Activated T-cell treated with anti-CD3 and anti-CD28 coated beads for 48 hours (primary cell): Measurements from ENCODE around the gene LBX2.
"Not testable (repeated sequence)": the region's sequence is repeated elsewhere in the genome, so short reads cannot be mapped to it uniquely, and the experiment has no call there.

ENCODE experiments used
- DNase-seq: peaks from one replicate; pipeline ENCODE4 v3.0.0-alpha.2; 2020; ENCODE audit warnings: low read depth

Gene LBX2

DNA sequence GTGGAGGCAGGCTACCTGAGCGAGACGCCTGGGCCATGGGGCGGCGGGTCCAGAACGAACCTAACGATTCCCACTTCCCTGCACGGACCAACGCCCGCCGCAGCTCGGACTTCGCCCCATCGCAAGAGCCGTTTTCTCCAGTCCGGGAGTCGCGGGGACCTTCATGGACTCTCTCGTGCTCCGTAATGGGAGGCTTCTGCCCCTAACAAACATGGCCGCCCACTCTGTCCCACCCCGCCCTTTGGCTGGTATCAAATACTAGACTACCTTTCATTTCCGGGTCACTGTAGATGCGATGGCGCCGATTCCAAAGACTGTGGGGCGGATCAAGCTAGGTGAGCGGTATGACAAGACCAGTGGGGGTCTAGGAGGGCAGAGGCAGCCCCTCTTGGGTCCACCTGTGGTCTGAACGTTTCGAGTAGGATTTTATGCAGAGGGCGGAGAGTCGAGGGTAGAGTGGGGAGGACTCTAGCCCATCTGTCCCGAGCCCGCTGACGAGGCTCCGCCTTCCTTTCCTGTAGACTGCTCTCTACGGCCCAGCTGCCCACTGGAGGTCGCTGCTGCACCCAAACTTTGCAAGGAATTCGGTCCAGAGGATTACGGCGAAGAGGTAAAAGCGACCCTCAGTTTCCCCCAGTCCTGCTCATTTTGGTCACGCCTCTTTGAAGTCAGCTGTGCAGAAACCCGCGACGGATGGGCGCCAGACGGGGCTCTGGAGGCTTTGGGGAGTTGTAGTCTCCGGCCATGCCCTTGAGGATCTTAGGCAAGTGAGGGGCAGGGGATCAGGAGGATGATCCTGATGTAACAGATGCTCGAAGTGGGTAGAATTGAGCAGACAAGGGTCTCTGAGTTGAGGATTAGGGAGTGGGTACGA is 16.4 kb downstream of the LBX2 start, which contains the start of the genes CCDC142 and TTC31:
TSS of gene CCDC142 (minus strand) at position 198 of the 874 bp plus-strand sequence. CDS start at position 37, 161 bp downstream.
TSS of gene TTC31 (plus strand) at position 281 of the 874 bp plus-strand sequence. CDS start at position 296, 15 bp downstream.
- peak; percentile 87 for DNase-seq

DNA sequence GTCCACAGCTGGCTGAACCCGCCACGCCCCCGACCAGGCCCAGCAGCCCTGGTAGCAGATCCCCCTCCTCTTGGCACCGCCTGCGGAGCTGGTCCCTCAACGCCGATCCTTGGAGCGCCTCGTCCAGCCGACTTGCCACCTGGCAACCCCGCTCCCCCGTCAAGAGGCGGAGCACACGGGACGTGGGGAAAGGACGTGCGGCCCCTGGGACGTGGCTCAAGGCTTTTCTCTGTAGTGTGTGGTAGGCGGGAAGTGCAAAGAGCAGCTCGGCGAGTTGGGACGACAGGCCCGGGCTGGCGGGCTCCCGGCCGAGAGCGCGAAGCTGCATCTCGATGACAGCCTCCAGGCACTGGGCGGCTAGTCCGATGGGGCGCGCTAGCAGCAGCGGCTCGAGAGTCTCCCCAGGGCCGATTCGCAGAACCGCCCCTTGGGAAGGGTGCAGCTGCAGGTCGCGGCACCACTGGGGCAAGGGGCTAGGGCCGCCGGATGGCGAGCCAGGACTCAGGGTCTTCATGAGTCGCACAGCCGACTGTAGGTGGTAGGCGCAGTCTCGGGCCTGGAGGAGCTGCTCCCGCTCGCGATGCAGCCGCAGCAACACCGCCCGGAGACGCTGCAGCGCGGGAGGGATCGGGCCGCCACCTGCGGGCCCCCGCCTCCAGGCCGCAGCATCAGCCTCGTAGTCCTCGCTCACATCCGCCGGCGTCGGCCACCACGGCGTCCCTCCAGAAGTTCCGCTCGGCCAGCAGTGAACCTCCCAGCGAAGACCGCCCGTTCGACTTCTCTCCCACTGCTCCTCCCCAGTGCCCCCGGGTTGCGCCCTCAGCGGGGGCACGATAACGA is 17.2 kb downstream of the LBX2 start:
- peak; percentile 55 for DNase-seq

DNA sequence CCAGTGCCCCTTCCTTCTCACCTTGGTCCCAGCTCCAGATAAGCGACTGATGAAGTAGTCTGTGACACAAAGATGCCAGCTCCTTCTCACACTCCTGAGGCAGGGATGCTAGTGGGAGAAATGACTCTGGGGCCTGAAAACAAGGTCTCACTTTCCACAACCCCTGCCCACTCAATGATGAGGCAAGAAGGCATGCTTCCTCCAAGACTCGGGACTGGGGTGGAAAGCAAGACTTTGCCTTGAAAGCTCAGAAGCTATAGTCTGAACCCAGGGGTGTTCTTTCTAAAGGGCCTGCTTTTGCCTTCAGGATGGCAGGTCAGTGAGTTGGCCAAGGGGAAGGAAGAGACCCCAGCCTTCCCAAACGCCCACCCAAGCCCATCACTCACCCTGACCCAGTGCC is 18.0 kb downstream of the LBX2 start:
- no peak for DNase-seq

DNA sequence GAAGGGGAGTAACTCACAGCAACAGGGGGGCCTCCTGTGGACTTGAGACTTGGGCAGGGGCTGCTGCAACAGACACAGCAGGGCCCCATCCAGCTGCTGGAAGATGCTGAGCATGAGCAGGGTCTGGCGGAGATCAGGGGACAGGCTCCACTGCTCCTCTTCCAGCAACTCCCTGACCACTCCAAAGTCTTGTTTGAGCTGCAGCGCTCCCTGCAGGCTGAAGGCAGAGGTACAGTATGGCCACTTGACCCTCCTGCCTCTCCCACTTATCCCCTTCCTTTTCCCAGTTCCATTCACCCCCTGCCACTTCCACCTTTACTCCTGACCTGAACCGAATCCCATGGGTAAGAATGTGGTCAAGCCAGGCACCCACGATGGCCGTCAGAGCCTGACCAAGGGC is 24.5 kb downstream of the LBX2 start:
- DNase-seq = no peak

DNA sequence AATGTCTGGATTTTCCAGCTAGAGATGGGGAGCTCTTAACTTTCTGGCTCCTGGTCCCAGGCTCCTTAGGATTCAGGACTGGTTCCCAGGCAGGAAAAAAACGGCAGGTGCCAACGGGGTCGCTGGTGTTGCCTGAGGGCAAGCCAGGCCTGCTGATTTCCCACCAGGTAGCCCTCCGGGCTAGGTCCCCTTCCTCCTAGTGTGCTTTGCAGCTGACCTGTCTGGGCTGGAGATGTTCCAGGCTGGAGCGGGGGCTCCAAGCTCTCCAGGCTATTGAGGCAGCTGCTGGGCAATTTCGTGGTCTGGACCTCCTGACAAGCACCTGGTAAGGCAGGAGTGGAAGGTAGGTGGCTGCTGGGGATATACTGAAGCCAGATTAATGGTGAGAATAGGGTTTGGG is 24.9 kb downstream of the LBX2 start:
- DNase-seq = no peak

DNA sequence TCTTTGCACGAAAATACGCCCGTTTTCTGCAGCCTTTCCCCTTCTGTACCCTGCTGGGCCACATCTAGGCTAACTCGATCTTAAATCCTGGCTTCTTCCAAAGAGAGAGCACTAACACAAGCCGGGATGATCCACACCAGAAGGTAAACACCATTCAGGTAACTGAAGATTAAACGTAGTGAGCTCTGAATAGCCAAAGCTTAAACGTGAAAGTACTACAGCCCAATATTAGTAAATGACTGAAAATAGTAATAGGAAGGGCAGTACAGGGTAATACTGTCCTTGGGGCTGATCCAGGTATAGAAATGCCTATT is 26.5 kb downstream of the LBX2 start:
- no peak for DNase-seq

DNA sequence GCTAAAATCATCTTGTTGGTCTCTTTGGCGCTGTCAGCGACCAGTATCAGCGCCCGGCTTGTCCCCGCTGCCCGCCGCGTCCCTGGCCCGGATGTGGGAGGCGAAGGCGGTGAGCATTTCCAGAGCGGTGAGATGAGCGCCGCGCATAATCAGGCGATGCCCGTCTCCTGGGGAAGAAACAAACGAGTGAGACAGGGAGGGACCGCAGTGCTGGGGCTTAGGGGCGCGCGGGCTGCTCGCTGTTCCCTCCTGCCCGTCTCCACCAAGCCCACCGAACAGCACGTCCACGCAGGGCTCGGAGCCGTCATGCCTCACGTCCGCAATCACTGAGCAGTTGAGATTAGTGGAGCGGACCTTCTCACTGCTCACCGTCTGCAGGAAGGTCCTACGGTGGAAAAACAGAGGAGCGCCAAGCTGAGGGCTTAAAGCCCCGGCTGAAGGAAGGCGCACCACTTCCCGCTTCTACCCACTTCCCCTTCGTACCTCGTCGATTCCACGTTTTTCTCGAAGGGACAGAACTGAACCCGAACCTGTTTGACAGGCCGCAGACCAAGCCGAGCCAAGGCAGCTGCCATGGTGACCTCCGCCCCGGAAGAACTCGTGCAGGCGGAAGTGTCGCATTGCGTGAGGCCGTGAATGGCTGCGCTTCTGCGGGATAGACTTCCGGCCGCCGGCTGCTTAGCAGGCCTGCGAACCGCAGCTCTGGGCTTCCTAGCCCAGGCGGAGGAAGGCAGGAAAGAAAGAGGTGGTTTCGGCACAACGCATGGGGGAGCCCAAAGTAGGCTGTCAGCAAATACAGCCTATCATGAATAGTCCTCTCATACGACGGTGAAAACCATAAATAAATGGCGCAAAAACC is 27.1 kb downstream of the LBX2 start, which contains the start of gene MRPL53:
TSS of gene MRPL53 (minus strand) at position 595 of the 859 bp plus-strand sequence. CDS start at position 575, 20 bp downstream.
- peak; percentile 92 for DNase-seq

DNA sequence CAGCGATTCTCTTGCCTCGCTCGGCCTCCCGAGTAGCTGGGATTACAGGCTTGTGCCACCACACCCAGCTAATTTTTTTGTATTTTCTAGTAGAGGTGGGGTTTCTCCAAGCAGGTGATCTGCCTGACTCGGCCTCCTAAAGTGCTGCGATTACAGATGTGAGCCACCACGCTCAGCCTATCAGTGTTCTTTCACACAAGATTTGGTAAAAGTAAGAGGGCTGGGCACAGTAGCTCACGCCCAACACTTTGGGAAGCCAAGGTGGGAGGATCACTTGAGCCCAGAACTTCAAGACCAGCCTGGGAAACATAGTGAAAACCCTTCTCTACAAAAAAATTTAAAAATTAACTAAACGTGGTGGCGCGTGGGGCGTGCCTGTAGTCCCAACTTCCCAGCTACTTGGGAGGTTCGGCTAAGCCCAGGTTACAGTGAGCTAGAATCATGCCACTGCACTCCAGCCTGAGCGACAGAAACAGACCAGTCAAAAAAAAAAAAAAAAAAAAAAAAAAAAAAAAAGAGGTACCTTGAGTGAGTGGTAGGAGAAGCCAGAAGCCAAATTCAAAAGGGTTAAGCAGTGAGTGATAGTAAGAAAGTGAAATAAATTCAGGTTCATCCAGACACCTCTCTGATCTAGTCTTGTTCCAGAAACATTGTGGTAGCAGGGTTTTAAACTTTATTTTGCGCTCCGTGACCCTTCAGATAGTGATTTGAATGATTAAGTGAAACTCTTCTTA is 27.9 kb downstream of the LBX2 start:
- no peak for DNase-seq

DNA sequence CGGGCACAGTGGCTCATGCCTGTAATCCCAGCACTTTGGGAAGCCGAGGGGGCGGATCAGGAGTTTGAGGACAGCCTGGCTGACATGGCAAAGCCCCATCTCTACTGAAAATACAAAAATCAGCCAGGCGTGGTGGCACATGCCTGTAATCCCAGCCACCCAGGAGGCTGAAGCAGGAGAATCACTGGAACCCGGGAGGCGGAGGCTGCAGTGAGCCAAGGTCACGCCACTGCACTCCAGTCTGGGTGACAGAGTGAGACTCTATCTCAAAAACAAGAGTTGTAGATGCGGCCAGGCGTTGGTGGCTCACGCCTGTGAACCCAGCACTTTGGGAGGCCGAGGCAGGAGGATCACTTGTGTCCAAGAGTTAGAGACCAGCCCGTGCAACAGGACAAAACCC is 28.7 kb downstream of the LBX2 start:
- DNase-seq = not testable (repeated sequence)

DNA sequence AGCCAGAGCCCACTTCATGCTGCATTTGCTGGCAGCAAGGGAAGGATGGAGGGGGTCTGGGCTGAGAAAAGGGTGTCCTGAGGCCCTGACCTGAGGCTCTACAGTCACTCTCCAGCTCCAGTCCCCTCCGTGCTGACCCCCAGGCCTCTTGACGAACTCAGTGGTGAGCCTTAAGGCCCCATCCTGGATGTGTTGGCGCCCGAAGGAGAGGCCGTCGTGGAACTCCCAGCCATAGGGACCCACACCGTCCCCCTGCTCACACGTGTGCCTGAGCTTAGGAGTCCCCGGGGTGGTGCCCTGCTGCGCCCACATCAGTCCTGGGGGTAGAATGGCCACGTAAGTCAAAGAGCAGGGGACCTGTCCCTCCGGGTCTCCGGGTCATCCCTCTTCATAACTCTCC is 35.0 kb downstream of the LBX2 start:
- DNase-seq = no peak

DNA sequence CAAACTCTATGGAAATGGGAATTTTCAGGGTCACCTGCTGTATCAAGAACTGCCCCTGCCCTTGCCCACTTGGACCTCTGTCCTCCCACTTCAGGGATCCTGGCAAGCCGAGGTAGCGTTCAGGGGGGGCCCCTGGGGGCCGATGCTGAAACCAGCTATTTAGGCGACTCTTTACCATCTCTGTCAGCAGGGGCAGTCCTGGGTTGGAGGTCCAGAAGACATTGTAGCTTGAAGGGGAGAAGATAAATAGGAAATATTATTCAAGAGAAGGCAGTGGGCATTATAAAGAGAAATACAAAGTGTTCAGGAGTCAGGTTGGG is 36.7 kb downstream of the LBX2 start:
- DNase-seq = no peak

DNA sequence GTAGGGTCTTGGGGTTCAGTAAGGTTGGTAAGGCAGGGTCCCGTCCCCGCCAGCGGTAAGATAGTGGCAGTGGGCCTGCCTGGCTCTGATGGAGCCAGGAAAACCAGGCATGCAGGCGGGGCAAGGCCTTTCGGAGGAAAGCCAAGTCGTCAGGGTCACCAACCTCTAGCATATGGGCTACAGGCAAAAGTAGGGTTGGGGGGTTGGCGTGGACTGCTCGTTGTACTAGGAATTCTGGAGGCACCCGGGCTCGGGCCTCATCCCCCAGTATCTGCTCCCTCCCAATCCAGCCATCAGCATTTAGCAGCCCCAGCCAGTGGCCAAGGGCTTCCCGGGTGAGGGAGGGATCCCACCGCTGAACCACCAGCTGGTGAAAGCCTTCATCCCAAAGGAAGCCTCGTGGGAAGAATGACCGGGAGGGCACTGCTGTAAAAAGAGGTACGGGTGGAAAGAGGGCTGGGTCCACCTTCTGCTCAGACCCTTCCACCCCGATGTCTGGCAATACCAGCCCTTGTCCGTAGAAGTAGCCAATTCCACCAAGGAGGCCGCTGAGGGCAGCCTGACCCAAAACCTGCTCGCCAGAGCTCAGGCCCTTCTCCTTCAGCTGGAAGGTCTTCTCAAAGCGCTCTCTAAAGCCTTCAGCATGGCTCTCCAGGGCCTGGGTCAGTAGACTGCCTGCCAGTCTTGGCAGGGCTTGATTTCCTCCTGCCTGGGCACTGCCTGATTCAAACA is 37.2 kb downstream of the LBX2 start:
- DNase-seq = no peak

DNA sequence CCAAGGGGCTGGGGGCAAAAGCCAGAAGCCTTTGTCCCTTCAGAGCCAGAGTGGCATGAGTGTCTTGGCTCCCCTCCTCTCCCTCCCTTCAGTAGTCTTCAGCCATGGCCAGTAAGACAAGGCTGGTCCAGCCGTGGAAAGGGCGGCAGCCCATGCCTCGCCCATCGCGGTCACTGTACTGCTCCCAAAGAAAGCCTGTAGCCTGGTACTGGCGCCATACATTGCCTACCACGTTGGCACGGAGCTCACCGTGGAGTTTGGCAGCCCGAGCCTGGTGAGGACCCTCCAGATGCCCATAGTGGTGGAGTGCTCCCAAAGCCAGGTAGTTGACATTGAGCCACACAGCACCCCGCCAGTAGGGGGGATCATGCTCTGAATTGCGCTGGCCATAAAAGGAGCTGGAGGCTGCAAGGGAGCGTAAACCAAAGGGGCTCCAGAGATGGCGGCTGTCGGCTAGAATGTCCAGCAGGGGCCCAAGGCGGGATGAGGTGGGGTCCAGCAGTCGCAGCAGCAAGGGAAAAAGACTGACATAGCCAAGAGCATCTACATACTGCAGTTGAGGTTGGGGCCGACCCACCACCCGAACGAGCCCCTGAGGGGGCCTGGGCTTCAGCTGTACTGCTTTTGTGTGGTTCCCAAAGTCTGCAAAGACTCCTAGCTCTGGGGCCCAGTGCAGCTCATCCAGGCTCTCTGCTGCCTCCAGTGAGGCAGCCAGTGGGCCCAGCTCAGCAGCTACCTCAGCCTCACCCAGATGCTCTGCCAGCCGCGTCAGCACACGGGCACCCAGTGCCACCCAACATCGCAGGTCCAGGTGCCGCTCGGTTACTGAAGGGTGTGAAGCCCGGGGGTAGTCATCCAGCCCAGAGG is 38.0 kb downstream of the LBX2 start:
- DNase-seq = no peak

DNA sequence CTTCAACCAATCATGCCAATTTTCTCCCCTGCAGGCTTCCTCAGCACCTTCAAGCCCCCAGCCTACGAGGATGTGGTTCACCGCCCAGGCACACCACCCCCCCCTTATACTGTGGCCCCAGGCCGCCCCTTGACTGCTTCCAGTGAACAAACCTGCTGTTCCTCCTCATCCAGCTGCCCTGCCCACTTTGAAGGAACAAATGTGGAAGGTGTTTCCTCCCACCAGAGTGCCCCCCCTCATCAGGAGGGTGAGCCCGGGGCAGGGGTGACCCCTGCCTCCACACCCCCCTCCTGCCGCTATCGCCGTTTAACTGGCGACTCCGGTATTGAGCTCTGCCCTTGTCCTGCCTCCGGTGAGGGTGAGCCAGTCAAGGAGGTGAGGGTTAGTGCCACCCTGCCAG is 39.2 kb downstream of the LBX2 start:
- not testable (repeated sequence) for DNase-seq

DNA sequence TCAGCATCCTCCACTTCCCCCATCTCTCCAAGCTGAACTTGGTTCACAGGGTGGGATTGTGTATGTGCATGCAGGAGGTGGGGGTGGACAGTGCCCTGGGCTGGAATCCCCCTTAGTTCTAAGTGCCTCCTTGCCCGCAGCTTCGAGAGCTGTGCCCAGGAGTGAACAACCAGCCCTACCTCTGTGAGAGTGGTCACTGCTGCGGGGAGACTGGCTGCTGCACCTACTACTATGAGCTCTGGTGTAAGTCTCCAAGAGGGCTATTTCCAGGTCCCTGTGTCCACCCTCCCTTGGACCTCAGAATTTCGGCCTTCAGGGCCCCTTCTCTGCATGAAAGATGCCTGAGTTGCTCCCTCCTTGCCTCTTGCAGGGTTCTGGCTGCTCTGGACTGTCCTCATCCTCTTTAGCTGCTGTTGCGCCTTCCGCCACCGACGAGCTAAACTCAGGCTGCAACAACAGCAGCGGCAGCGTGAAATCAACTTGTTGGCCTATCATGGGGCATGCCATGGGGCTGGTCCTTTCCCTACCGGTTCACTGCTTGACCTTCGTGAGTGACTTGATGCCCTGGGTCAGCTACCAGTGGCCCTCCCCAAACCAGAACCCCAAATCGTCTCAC is 39.8 kb downstream of the LBX2 start:
- not testable (repeated sequence) for DNase-seq

DNA sequence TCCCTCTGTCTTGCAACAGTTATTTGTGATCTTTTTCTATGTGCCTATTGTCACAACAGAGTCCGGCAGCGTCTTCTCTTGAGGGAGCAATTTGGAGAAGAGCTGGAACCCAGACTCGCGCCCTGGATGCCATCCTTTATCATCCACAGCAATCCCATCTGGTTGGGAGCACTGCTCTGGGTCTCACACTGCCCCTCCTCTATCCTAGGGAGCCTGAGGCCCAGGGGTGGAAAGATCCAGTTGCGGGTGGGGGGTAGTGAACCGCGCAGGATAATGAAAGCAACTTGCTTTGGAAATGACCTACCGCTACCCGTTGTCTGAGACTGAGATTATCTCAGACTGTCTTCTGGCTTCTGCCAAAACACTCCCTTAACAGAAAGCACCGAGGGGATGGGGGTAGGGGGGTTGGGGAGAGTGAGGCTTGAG is 40.5 kb downstream of the LBX2 start:
- DNase-seq = no peak

DNA sequence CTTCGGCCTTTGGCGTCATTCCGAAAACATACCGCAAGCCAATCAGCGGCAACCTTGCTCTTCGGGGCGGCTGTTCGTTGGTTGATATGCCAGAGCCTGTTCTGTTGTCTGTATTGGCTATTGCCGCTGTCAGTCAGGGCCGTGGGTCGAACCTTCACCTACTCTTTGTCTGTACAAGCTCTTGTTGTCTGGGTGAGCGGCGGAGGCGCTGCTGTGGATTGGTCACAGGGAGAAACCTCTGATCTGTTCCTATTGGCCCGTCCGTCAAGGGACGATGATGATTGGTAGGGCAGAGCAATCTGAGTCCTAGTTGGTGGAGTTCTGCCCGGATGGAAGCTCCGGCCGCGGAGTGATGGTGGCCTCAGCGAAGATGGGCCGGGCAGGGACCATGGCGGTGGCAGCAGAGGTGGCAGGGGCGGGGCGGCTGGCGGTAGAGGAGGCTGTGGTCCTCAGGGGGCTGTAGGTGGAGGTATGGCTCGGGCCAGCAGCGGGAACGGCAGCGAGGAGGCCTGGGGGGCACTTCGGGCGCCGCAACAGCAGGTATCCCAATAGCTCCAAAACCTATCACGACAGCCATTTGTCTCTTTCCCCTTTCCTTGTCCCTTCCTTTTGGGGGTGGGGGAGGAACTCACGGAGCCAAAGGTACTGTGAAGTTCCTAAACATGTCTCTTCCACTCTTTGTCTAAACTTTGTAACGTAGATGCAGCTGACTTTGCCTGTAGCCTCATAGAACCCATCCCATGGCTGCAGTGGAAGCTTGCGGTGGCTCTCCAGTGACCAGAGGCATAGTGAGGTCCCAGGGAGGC is 41.1 kb downstream of the LBX2 start, which contains the start of gene WBP1:
TSS of gene WBP1 (plus strand) at position 307 of the 806 bp plus-strand sequence. CDS start at position 472, 165 bp downstream.
- peak; percentile 96 for DNase-seq

DNA sequence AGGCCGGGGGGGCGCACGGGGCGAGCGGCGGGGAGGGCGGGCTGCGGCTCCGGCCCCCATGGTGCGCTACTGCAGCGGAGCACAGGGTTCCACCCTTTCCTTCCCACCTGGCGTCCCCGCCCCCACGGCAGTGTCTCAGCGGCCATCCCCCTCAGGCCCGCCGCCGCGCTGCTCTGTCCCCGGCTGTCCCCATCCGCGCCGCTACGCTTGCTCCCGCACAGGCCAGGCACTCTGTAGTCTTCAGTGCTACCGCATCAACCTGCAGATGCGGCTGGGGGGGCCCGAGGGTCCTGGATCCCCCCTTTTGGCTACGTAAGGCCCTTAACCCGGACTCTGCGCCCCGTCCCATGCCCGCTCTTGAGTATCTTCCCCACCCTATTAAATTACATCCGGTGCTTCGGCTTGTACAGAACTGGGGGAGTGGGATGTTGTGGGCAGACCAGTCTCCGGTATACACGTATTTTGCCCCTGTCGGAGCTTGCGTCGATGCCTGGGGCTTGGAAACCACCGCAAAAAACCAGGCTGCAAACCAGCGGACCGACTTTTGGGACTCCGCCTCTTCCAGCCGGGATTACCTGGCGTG is 41.8 kb downstream of the LBX2 start:
- peak; percentile 81 for DNase-seq
